GM23338 (cell line): ENCODE results near the gene CAND1. TPM values are rescaled to one million over a fixed set of nuclear protein-coding genes. Genes with fewer than 3 reads are reported as not detected.

Source experiments
- ATAC-seq: fragments of 200-7000 bp; cut with Tn5 transposase; 3 replicates; pipeline ENCODE4 v1.9.1; 2020
- DNase-seq: peaks from one replicate; pipeline ENCODE4 v3.0.0-alpha.2; 2015; ENCODE audit warnings: low spot score
- H2AFZ ChIP-seq: fragments of 200-600 bp; sonication (generic); 2 replicates; pipeline ENCODE4 v1.8.0; 2016; ENCODE audit warnings: antibody characterized with exemption, mild to moderate bottlenecking, moderate library complexity
- H3F3A ChIP-seq: fragments of 200-600 bp; sonication (generic); replicated peaks from 2 replicates; pipeline ENCODE4 v1.8.0; 2017; ENCODE audit warnings: antibody characterized with exemption, mixed run types, low read depth
- H3K27ac ChIP-seq: fragments of 200-600 bp; sonication (generic); 2 replicates; pipeline ENCODE4 v1.6.1; 2016; ENCODE audit warnings: low read depth
- H3K27me3 ChIP-seq: fragments of 200-600 bp; sonication (generic); 2 replicates; pipeline ENCODE4 v1.8.0; 2016; ENCODE audit warnings: mild to moderate bottlenecking, mixed run types, moderate library complexity; ENCODE audit not compliant: insufficient read depth
- H3K36me3 ChIP-seq: fragments of 200-600 bp; sonication (generic); 2 replicates; pipeline ENCODE4 v1.8.0; 2016; ENCODE audit warnings: mild to moderate bottlenecking; ENCODE audit not compliant: insufficient read depth
- H3K4me1 ChIP-seq: fragments of 200-600 bp; sonication (generic); 2 replicates; pipeline ENCODE4 v1.8.0; 2016; ENCODE audit warnings: mild to moderate bottlenecking, moderate library complexity; ENCODE audit not compliant: insufficient read depth
- H3K4me2 ChIP-seq: fragments of 200-600 bp; sonication (generic); 2 replicates; pipeline ENCODE4 v1.7.1; 2017; ENCODE audit warnings: mixed run types
- H3K4me3 ChIP-seq: fragments of 200-600 bp; sonication (generic); 2 replicates; pipeline ENCODE4 v1.6.1; 2016; ENCODE audit warnings: mixed run types
- H3K79me2 ChIP-seq: fragments of 200-600 bp; sonication (generic); replicated peaks from 2 replicates; pipeline ENCODE4 v1.8.0; 2017; ENCODE audit warnings: mild to moderate bottlenecking; ENCODE audit not compliant: insufficient read depth
- H3K9me2 ChIP-seq: fragments of 200-600 bp; sonication (generic); 2 replicates; pipeline ENCODE4 v1.8.0; 2017; ENCODE audit not compliant: insufficient read depth
- H4K20me1 ChIP-seq: fragments of 200-600 bp; sonication (generic); replicated peaks from 2 replicates; pipeline ENCODE4 v1.8.0; 2017; ENCODE audit warnings: mild to moderate bottlenecking; ENCODE audit not compliant: insufficient read depth
- H3K27ac Mint-ChIP-seq: 2 replicates; pipeline ENCODE4 v1.8.0; 2020; ENCODE audit warnings: inconsistent platforms, mild to moderate bottlenecking, moderate library complexity, mixed read lengths
- H3K27me3 Mint-ChIP-seq: 3 replicates; pipeline ENCODE4 v1.8.0; 2022; ENCODE audit warnings: low read depth, mild to moderate bottlenecking, moderate library complexity, mixed read lengths, inconsistent platforms; ENCODE audit not compliant: insufficient read depth, poor library complexity
- H3K36me3 Mint-ChIP-seq: 3 replicates; pipeline ENCODE4 v1.8.0; 2021; ENCODE audit warnings: low read depth, mild to moderate bottlenecking, inconsistent platforms, moderate library complexity, mixed read lengths
- H3K4me1 Mint-ChIP-seq: 3 replicates; pipeline ENCODE4 v1.8.0; 2020; ENCODE audit warnings: mild to moderate bottlenecking, inconsistent platforms, mixed read lengths
- H3K4me3 Mint-ChIP-seq: 3 replicates; pipeline ENCODE4 v1.8.0; 2021; ENCODE audit warnings: moderate library complexity, mild to moderate bottlenecking, inconsistent platforms, mixed read lengths
- H3K9me3 Mint-ChIP-seq: 3 replicates; pipeline ENCODE4 v1.8.0; 2020; ENCODE audit warnings: moderate library complexity, mild to moderate bottlenecking, inconsistent platforms, mixed read lengths
- CREB1 ChIP-seq: fragments of 250-450 bp; sonication (Bioruptor Pico); IDR thresholded peaks from 2 replicates; pipeline ENCODE4 v1.5.0; 2020; ENCODE audit warnings: low read depth, mild to moderate bottlenecking, moderate library complexity
- EZH2 ChIP-seq: fragments of 200-600 bp; sonication (generic); IDR thresholded peaks from one replicate; pipeline ENCODE4 v1.8.0; 2017; ENCODE audit warnings: antibody characterized with exemption, mild to moderate bottlenecking, low read depth; ENCODE audit not compliant: unreplicated experiment
- EZH2phosphoT487 ChIP-seq: fragments of 200-600 bp; sonication (generic); IDR thresholded peaks from one replicate; pipeline ENCODE4 v1.8.1; 2018; ENCODE audit warnings: antibody characterized with exemption; ENCODE audit not compliant: unreplicated experiment
- JUNB ChIP-seq: IDR thresholded peaks from one replicate; pipeline ENCODE4 v1.6.1; 2016; ENCODE audit warnings: antibody characterized with exemption; ENCODE audit not compliant: unreplicated experiment
- NANOG ChIP-seq: IDR thresholded peaks from 2 replicates; pipeline ENCODE4 v1.6.1; 2016; ENCODE audit warnings: antibody characterized with exemption, borderline replicate concordance
- POLR2AphosphoS5 ChIP-seq: IDR thresholded peaks from 2 replicates; pipeline ENCODE4 v1.6.1; 2016; ENCODE audit warnings: antibody characterized with exemption, low read depth
- STAT1 ChIP-seq: IDR thresholded peaks from one replicate; pipeline ENCODE4 v1.6.1; 2016; ENCODE audit warnings: antibody characterized with exemption; ENCODE audit not compliant: unreplicated experiment
- ZNF331 ChIP-seq: fragments of 250-450 bp; sonication (Bioruptor Pico); IDR thresholded peaks from 2 replicates; pipeline ENCODE4 v1.5.0; 2020; ENCODE audit warnings: low read depth, mild to moderate bottlenecking, moderate library complexity
- polyA plus RNA-seq: library from polyadenylated mRNA; unstranded; fragments of >200 nt; fragmentation: Nextera tagmentation; extraction: Ambion mirVana; gene quantifications from 2 replicates; pipeline ENCODE4 v1.2.1, GENCODE V29; 2016
- total RNA-seq: library from RNA; depleted of rRNA; stranded (reverse); fragments of >200 nt; shearing (Covaris generic); gene quantifications from 2 replicates; pipeline ENCODE4 v1.2.3, GENCODE V29; 2014
- TF ChIP-seq, protein P1 (sequence below): IDR thresholded peaks from 2 replicates; pipeline ENCODE4 v1.6.1; 2016; ENCODE audit warnings: antibody characterized with exemption

The CAND1 gene
- total and polyA plus RNA-seq, 2 experiments from 2014 or later = 71.4 to 151 TPM

DNA sequence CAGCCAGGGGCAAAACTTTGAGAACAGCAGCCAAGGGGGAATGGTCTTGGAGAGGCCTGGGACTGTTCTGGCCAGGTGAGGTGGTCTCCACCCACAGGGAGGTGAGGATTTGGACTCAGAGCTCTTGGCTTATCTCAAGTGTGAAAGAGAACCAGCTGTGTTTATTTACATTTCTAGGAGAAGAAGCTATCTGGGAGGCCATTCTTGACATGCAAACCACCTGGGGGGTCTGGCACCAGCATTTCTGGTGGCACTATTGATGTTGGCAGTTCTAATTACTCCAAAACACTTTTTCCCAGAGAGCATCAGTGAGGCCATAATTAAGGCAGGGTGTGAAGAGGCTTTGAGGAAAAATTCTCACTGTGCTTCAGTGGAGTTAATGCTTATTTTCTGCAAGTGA, 95.1 kb downstream of the CAND1 start:
- no peak for TF ChIP-seq EZH2phosphoT487
- no peak for TF ChIP-seq JUNB
- TF ChIP-seq STAT1 = no peak
- TF ChIP-seq, protein P1, sequence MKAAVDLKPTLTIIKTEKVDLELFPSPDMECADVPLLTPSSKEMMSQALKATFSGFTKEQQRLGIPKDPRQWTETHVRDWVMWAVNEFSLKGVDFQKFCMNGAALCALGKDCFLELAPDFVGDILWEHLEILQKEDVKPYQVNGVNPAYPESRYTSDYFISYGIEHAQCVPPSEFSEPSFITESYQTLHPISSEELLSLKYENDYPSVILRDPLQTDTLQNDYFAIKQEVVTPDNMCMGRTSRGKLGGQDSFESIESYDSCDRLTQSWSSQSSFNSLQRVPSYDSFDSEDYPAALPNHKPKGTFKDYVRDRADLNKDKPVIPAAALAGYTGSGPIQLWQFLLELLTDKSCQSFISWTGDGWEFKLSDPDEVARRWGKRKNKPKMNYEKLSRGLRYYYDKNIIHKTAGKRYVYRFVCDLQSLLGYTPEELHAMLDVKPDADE = no peak
- no peak for TF ChIP-seq NANOG
- no peak for TF ChIP-seq CREB1 (CRISPR knock-in tag)
- TF ChIP-seq POLR2AphosphoS5 = no peak
- no peak for TF ChIP-seq EZH2
- TF ChIP-seq ZNF331 = no peak
- no peaks in the 10 kb centered on the region; the same call in 1 of the 2 replicates for H3K9me2 ChIP-seq
- H2AFZ ChIP-seq = no peak overlapping the region
- Mint-ChIP-seq H3K9me3 (peaks cover 4% of the 10 kb centered on the region; the same call in 1 of the 3 replicates), H3K27me3 (peaks cover 3% of the 10 kb centered on the region), H3K27ac (no peak overlapping the region), H3K4me1 (peaks cover 8% of the 10 kb centered on the region; the same call in 2 of the 3 replicates), H3K4me3 (no peak overlapping the region), H3K36me3 (peaks cover 4% of the 10 kb centered on the region; the same call in 2 of the 3 replicates)
- DNase-seq (no peak), ATAC-seq (peak; percentile 24; the same call in 1 of the 3 replicates)
- no peaks in the 10 kb centered on the region for H3F3A ChIP-seq
- no peaks in the 10 kb centered on the region for H3K27me3 ChIP-seq
- no peaks in the 10 kb centered on the region for H4K20me1 ChIP-seq
- no peak overlapping the region for H3K4me2 ChIP-seq
- no peak overlapping the region for H3K4me3 ChIP-seq
- H3K79me2 ChIP-seq = no peaks in the 10 kb centered on the region
- H3K36me3 ChIP-seq = no peaks in the 10 kb centered on the region
- H3K27ac ChIP-seq = no peak overlapping the region
- no peaks in the 10 kb centered on the region; the same call in 1 of the 2 replicates for H3K4me1 ChIP-seq

DNA sequence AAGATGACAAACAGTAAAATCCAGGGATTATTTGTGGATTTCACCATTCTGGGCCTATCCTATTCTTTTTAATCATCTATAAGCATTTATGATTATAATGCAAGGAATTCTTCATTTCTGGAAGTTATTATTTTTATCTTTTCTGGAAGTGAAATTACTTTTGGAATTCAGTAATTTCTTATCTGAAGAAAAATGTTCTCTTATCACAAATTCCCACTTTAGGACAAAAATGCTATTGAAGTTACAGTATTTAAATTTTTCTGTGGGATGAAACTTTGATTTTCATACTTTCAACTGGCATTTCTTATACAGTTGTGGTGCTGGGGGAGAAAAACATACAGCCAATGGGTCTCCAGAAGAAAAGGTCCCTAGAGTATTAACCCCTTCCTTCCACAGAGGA, 96.0 kb downstream of the CAND1 start:
- DNase-seq = no peak
- TF ChIP-seq JUNB (no peak), NANOG (no peak)
- H3K9me3 Mint-ChIP-seq = peaks cover 4% of the 10 kb centered on the region; the same call in 1 of the 3 replicates
- no peaks in the 10 kb centered on the region for H4K20me1 ChIP-seq
- no peak overlapping the region for H3K27ac Mint-ChIP-seq
- no peaks in the 10 kb centered on the region for H3K36me3 ChIP-seq
- no peak overlapping the region for H2AFZ ChIP-seq
- H3K79me2 ChIP-seq = no peaks in the 10 kb centered on the region
- no peaks in the 10 kb centered on the region for H3K27me3 ChIP-seq
- no peak for ATAC-seq
- H3K27ac ChIP-seq = no peak overlapping the region
- peaks cover 4% of the 10 kb centered on the region; the same call in 2 of the 3 replicates for H3K36me3 Mint-ChIP-seq
- no peak overlapping the region for H3K4me3 ChIP-seq
- H3F3A ChIP-seq = no peaks in the 10 kb centered on the region
- peaks cover 8% of the 10 kb centered on the region; the same call in 2 of the 3 replicates for H3K4me1 Mint-ChIP-seq
- H3K9me2 ChIP-seq = no peaks in the 10 kb centered on the region; the same call in 1 of the 2 replicates
- H3K4me3 Mint-ChIP-seq = no peak overlapping the region
- H3K27me3 Mint-ChIP-seq = peaks cover 3% of the 10 kb centered on the region
- H3K4me1 ChIP-seq = no peaks in the 10 kb centered on the region; the same call in 1 of the 2 replicates
- H3K4me2 ChIP-seq = no peak overlapping the region

DNA sequence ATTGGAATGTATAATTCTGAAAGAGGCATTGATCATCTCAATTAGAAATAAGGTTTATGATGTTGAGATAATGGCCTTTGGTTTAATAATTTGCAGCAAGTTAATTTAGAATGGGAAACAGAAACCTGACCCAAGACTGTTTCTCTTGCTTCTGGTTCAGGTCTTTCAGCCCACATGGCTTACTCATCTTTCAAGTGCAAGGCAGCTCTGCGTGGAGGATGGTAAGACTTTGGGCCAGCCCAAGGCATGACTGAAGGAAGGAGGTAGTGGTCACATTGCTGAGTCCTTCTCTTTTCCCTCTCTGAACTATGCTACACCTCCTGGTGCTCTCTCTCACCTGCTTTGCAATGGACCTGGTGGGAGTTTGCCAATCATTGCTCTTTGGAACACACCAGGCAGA, 98.7 kb downstream of the CAND1 start:
- H3K4me1 Mint-ChIP-seq = peaks cover 8% of the 10 kb centered on the region; the same call in 2 of the 3 replicates
- peaks cover 3% of the 10 kb centered on the region for H3K27me3 Mint-ChIP-seq
- Histone ChIP-seq H3K9me2 (no peaks in the 10 kb centered on the region; the same call in 1 of the 2 replicates), H3K4me2 (no peak overlapping the region), H4K20me1 (no peaks in the 10 kb centered on the region), H3K79me2 (no peaks in the 10 kb centered on the region), H3K27me3 (no peaks in the 10 kb centered on the region), H3F3A (no peaks in the 10 kb centered on the region), H2AFZ (no peak overlapping the region), H3K4me1 (no peaks in the 10 kb centered on the region; the same call in 1 of the 2 replicates), H3K4me3 (no peak overlapping the region), H3K27ac (no peak overlapping the region), H3K36me3 (no peaks in the 10 kb centered on the region)
- peaks cover 2% of the 10 kb centered on the region; the same call in 2 of the 3 replicates for H3K9me3 Mint-ChIP-seq
- H3K36me3 Mint-ChIP-seq = no peaks in the 10 kb centered on the region; the same call in 2 of the 3 replicates
- TF ChIP-seq JUNB (no peak), ZNF331 (no peak), EZH2phosphoT487 (no peak)
- TF ChIP-seq, protein P1 = no peak
- H3K27ac Mint-ChIP-seq = no peak overlapping the region
- DNase-seq = no peak
- ATAC-seq = no peak
- H3K4me3 Mint-ChIP-seq = no peak overlapping the region
